ENCODE data around the gene XDH.

Gene XDH

GRCh38 chr2:31333046-31333445, 81.5 kb downstream of the XDH start:
- H3K4me3 ChIP-seq (ENCODE audit: low read depth, low read length) = no peak overlapping the region

GRCh38 chr2:31332521-31332920, 82.0 kb downstream of the XDH start:
- no peak overlapping the region for H3K4me3 ChIP-seq (ENCODE audit: low read depth, low read length)

DNA sequence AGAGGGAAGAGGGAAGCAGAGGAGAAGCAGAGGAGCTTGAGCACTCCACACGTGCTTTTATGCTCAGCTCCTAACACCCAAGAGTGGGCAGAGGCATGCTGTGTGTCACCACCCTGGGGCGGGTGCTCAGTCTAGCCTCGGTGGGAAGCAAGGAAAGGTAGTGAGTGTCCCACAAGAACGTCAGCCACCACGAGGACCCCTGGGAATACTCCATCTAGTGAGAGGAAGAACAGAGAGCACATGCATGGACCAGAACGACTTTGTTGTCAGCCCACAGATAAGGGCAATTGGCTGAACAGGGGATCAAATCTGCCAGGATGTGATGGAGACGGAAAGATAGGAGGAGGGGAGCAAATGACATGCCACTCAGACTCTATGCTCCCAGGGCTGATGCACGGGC, 83.4 kb downstream of the XDH start:
- no peak overlapping the region for H3K4me3 ChIP-seq (ENCODE audit: low read depth, low read length)

DNA sequence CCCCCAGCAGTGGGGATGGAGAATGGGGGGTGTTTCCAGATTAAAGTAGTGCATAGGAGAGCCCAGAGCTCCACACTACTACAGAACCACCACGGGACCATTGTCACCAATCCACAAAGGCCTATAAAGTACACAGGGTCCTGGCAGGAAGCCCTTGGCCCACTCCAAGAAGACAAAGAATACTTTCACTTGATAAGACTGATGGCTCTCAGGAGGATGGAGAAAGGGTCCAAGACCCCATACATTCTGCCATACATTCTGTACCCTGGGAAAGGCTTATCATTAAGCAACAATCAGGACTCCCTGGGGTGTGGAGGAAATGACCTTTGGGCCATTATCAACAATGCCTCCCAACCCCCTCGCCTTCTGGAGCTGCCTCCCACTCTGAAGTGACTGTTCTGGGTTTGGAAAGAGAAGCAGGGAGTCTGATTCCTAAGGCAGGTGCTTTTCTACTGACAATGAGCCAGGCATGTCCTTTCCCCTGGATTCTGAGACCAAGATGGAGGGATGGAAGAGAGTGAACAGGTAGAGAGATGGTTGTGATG, 85.4 kb downstream of the XDH start:
- H3K4me3 ChIP-seq (ENCODE audit: low read depth, low read length) = no peak overlapping the region

- no peak overlapping the region for H3K4me3 ChIP-seq (ENCODE audit: low read depth, low read length)
These were observed 86.5 kb downstream of the XDH start for GRCh38 chr2:31328026-31328425.

GRCh38 chr2:31327505-31327904, 87.0 kb downstream of the XDH start:
- H3K4me3 ChIP-seq (ENCODE audit: low read depth, low read length) = no peak overlapping the region

DNA sequence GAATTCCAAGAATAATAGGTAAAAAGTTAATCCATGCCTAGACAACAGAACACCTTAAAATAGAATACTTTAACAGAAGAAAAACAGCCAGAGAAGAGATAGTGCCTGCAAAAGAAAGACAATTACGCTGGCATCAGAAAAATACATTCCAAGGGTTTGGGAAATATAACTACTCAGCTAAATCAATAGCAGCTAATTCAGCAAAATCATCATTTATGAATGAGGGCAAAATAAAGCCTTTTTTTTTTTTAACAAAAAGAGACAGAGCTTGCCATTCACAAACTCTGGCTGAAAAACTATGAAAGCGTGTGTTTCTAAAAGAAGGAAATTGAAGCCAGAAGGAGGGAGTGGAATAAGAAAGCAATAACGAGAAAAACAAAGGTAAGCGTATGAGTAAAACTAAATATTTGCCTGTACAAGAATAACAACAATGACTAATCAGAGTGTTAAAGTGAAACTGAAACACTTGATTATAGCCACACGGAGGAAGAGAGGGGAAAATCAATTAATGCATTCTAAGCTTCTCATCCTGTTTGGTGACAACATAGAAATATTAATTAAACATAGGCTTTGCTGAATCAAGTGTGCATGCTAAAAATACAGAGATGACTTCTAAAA, 90.4 kb downstream of the XDH start:
- H3K4me3 ChIP-seq (ENCODE audit: low read depth, low read length) = no peak overlapping the region

- H3K4me3 ChIP-seq (ENCODE audit: low read depth, low read length) = no peak overlapping the region
These were observed 92.2 kb downstream of the XDH start for GRCh38 chr2:31322371-31322770.

DNA sequence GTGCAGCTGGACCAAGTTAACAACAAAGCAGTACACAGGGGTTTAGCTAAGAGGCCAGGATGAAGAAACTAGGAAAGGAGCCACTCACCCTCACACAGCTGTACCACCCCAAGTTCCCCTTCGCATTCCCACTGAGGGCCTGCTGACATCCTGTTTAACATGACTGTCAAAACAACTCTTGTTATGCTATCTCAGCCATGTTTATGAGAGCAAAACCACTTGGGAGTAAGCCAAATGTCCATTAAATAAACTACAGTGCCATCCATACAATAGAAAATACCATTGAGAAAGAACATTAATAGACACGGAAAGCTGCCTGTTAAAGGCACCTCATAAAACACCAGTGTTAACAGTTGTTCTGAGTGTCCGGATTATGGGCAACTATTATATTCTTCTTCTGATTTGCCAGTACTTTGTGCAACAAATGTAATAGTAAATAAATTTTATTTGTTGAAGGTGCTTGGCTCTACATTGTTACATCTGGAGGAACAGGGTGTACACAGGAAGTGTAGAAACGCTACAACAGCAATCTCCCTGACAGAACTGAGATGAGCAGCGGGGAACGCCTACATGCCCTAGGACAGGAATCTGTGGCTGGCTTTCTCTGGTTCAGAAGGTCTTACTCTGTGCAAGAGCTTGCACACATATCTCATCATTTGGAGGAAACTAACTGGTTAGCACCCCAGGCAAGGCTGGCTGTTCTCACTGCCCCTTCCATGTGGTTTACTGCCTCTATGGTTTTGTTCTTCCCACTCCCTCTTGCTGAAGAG, 95.0 kb downstream of the XDH start:
- H3K4me3 ChIP-seq (ENCODE audit: low read depth, low read length) = no peak overlapping the region

DNA sequence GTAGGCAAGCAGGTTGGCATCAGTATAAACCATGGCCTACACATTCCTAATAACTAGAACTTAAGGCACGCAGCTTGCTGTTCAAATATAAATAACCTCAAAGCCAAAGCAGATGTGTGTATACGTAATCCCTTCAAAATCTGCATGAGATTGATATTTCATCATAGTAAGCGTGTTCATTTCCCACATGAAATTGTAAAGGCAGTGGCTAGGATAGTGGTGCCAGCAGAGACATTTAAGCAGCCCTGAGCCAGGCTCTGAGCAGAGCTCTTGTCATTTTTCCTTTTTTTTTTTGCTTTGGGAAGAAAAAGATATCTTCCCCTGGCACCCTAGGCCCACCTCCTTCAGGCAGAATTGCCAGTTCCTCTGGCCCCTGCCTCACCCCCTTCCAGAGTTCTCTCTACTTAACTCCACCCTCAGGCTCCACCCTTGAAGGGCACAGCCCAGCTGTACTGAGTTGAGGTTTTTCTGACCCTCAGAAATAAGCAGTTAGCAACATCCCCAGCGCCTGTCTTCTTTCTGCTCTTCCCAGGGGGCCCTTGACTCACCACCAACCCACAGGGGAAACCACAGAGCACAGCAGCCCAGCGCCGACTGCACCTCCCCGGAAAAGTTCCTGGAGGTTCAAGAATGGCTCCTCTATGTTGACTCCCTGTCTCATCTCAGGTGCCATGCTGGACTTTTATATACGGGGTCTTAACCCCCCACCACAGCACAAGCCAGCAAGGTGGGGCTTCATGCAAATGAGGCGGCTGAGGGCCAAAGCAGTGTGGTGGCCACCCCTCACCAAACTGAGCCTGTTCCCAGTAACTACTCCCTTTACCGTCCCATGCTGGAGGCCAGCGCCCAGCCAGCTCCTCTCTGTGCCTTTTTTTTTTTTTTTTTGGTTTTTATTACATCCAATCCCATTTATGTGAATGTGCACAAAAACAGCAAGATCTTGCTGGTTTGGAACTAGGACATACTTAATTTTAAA, 95.9 kb downstream of the XDH start:
- no peak overlapping the region for H3K4me3 ChIP-seq (ENCODE audit: low read depth, low read length)

DNA sequence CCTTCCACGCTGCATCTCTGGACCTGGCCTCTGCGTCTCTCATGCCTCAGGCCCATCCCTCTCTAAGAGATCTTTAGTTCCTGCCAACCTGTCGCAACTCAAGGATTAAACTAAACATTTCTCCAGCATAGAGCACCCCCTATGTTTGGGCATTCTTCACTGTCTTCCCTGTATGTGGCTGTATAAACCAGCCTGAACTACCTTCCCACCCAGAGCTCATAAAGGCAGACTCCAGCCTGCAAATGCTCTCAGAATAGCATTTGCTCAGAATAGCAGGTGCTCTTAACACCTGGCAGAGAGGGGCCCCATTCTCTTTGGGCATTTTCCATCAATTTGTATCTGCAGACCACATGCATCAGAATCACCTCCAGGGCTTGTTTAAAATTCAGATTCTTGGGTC, 97.1 kb downstream of the XDH start:
- H3K4me3 ChIP-seq (ENCODE audit: low read depth, low read length) = no peak overlapping the region

GRCh38 chr2:31314761-31315160, 99.8 kb downstream of the XDH start:
- H3K4me3 ChIP-seq (ENCODE audit: low read depth, low read length) = no peak overlapping the region

- H3K4me3 ChIP-seq (ENCODE audit: low read depth, low read length) = no peak overlapping the region
These were observed 101.6 kb downstream of the XDH start for GRCh38 chr2:31312898-31313297.

DNA sequence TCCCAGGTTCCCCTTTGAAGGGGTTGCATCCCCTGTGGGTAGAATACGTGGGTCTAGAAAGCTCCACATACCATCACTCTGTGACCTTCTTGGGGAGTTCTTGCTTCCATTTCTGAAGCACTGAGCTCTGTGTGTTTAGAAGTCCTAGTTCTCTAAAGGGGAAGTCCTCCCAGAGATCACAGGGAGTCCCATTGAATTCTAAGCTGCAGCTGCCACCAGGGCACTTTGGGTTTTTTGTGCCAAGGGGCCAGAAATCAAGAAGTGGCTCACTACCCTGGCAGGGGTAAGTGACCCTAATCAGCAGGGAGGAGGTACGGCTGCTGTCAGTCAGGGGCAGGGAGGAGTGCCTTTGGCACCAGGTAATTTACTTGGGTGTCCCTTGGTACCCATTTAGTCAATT, 109.7 kb downstream of the XDH start:
- no peak overlapping the region for H3K4me3 ChIP-seq (ENCODE audit: low read depth, low read length)

GRCh38 chr2:31302940-31303563, 111.5 kb downstream of the XDH start:
- no peak overlapping the region for H3K4me3 ChIP-seq (ENCODE audit: low read depth, low read length)

DNA sequence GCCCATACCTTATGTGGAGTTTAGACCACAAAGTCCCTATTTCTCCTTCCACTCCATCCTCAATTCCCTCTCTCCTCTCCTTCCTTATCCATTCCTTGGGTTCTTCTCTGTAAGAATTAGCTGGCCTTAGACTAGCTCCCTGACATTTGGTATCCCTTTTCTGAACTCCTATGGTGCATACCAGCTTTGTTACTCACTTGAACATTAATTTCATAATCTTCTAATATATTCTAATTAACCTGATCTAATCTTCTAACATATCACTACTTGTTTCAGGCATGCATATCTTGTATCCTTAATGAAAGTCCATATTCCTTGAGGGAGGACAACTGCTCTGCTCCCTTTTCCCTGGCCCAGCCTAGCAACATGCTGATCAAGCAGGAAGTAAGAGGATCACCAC, 114.2 kb downstream of the XDH start:
- no peak overlapping the region for H3K4me3 ChIP-seq (ENCODE audit: low read depth, low read length)

DNA sequence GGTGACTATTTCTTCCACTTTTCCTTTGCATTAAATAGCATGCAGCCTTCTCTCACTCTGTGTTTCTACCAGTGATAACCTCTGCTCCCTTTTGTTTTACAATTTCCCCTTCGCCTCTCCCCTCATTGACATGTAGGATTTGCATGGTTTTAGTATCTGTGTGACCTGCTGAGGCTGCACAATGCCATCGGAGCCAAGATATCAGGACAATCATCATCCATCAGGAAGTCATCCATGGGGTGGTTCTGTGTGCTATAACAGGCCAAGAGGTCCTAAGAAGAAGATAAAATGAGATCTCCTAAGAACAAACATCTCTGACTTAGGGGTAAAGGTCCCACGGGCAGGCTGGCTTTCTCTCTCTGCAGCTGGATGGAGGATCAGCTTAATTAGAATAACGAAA, 115.0 kb downstream of the XDH start:
- no peak overlapping the region for H3K4me3 ChIP-seq (ENCODE audit: low read depth, low read length)

DNA sequence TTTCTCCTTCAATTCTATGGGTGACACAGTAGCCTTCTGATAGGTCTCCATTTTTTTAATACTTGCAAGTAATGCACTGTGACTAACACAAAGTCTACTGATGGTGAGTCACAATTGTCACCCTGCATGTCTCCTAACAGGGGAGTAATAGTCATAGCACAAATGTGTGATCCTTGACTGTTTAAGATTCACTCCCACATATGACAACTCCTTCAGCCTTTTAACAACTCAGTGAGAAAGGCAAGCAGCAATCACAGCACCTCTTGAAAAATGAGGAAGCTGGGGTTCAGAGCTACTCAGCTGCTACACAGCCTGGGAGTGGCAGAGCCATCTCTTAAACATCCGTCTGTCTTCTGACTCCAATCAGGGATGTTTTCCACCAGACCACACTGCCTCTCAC, 116.8 kb downstream of the XDH start:
- H3K4me3 ChIP-seq (ENCODE audit: low read depth, low read length) = no peak overlapping the region

- no peak overlapping the region for H3K4me3 ChIP-seq (ENCODE audit: low read depth, low read length)
These were observed 117.8 kb downstream of the XDH start for GRCh38 chr2:31296641-31297287.

DNA sequence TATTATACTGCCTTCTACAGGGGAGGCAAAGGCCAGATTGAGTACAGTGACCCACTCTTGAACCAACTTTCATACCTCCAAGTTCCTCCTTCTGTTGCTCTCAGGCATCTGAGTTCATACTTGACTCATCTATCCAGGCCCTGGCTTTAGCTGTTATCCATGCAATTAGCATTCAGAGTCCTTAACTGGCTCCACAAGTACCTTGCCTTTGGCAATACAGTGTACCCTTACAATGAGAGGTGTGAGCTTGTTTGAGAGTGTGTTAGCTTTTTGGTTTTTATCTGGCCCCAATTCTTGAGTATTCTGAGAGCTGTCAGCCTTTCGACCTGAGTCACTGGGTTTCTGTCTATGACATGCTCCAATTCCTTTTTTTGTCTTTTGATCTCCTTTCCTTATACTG, 120.3 kb downstream of the XDH start:
- no peak overlapping the region for H3K4me3 ChIP-seq (ENCODE audit: low read depth, low read length)

All from iPS-11a (cell line).